HG03378 (cell line): Measurements from ENCODE around the gene HADHB.
A peak's percentile ranks its signal among the peaks of the same experiment; 100 is the strongest.

Experiments
- ATAC-seq: cut with Tn5 transposase; IDR thresholded peaks from one replicate; pipeline ENCODE4 v1.9.1; 2021; ENCODE audit warnings: mild to moderate bottlenecking, moderate library complexity; ENCODE audit not compliant: unreplicated experiment

Gene HADHB

GRCh38 chr2:26244309-26245230 is at the start of gene HADHB, which contains the start of gene HADHA:
Gene HADHB (plus strand): TSS chr2:26244939. CDS start chr2:26254255, 9,316 bp downstream.
Gene HADHA (minus strand): TSS chr2:26244632. CDS start chr2:26244596, 36 bp downstream.
- ATAC-seq = peak; percentile 62

DNA sequence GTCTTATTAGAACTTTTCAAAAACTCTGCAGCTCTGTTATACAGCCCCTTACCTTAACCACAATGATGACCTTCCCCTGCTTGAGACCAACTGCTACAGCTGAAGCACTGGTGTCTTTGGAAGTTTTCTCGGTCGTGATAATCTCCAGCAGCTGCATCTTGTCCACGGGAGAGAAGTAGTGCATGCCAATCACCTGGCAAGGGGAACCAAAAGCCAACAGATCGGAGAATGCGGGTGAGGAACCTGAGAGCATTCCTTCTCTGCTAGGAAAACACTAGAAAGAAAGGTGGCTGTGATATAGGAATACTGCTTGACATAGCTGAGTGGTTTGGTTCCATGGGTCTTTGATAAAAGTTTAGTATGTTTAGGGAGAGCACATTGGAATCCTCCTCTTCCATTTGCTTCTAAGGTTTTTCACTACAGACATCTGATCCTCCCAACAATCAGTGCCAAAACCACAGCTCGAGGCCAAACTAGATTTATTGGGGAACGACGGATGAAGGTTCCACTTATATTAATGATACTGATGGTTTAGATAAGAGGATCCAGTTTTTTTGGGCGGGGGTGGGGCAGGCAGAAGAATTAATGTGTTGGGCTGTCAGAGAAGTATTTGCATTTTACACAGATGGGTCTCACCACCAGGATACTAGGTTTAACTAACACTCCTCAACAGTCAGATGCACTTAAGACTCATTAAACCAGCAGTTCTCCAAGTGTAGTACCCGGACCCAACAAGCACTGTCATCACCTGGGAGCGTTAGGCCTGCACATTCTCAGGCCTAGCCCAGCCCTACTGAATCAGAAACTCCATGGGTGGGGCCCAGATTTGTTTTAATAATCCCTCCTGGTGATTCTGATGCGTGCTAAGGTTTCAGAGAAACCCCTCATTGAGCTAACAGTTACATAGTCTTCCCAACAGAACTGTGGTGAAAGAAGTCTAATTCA is 49.4 kb upstream of the HADHB start:
- ATAC-seq = no peak

- no peak for ATAC-seq
These were observed 47.9 kb upstream of the HADHB start for GRCh38 chr2:26196683-26197418.

DNA sequence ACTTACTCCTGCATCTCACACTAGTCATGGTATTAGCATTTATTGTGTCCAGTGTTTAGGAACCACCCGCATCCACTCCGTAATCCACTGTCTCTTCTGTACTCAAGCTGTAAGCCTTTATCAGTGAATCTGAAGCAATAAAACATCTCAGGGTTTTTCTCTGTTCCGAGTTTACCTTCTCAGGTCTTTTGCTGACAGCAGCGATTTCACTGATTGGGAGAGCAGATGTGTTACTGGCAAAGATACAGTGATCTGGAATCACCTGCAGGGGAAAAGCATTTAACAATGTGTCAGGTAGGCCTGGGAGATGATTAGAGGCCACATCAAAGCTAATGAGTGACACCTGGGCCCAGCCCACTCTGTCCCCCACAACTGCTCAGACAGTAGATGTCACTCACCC is 47.2 kb upstream of the HADHB start:
- ATAC-seq = no peak

DNA sequence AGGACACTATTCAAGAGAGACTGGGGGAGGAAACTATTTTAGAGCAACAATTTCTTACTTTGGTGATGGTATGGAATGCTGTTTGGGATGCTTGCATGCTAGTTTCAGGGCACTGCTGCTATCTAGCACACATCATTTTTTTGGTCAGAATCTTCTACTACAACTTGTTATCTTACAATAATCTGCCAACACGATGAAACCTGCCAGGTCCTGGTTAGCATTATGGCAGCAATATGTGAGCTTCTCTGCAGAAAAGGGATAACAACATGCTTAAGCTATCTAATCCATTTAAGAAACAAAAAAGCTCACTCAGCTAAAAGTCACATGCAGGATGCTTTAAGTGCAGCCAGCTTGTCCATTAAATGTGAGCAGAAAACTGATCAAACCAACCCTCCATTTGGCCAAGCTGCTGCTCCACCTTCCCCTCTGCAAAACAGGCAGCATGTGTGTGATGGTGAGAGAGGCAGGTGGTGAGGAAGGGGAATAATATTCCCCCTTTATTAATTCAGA is 41.7 kb upstream of the HADHB start:
- no peak for ATAC-seq

- ATAC-seq = no peak
These were observed 40.8 kb upstream of the HADHB start for GRCh38 chr2:26203906-26204305.

GRCh38 chr2:26212011-26212410 is 32.7 kb upstream of the HADHB start:
- ATAC-seq = no peak

DNA sequence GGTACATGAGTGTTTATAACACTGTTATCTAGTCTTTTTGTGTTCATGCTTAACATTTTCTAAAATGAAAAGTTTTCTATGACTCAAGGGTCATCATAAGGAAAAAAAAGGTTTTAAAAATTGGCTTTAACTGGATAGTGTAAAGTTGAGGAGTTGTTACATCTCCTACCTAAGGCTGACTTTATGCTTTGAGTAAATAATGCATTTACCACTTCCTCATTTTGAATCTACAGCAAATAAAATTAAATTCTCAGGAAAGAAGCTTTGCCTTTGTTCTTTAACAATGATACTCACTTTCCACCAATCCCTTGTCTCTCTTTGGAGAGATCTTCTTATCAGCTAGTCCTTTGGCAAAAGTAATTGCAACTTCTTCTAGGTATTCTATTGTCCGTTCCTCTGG is 30.0 kb upstream of the HADHB start:
- ATAC-seq = no peak

GRCh38 chr2:26215833-26216232 is 28.9 kb upstream of the HADHB start:
- no peak for ATAC-seq

GRCh38 chr2:26216587-26216986 is 28.2 kb upstream of the HADHB start:
- no peak for ATAC-seq

DNA sequence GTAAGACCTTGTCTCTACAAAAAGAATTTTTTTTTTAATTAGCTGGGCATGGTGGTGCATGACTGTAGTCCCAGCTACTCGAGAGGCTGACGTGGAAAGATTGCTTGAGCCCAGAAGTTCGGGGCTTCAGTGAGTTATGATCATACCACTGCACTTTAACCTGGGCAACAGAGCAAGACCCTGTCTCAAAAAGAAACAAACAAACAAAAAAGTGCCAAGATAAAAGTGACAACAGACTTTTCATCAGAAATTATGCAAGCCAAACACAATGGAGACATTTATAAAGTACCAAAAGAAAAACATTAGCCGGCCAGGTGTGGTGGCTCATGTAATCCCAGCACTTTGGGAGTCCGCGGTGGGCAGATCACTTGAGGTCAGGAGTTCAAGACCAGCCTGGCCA is 27.0 kb upstream of the HADHB start:
- no peak for ATAC-seq

DNA sequence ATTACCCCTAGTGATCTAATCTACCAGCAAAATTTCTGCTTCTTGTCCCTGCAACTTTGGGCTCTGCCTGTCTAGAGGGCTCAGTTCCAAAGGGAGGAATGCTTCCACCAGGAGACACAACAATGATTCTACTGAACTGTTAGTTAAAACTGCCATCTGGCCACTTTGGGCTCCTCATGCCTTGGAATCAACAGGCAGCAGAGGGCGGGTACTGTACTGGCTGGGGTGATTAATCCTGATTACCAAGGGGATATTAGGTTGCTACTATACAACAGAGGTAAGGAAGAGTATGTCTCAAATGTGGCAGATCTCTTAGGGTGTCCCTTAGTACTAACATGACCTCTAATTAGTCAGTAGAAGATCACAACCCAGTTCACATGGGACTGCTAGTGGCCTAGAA is 21.7 kb upstream of the HADHB start:
- ATAC-seq = no peak

GRCh38 chr2:26224095-26224494 is 20.6 kb upstream of the HADHB start:
- no peak for ATAC-seq

GRCh38 chr2:26229595-26229994 is 15.1 kb upstream of the HADHB start:
- no peak for ATAC-seq

DNA sequence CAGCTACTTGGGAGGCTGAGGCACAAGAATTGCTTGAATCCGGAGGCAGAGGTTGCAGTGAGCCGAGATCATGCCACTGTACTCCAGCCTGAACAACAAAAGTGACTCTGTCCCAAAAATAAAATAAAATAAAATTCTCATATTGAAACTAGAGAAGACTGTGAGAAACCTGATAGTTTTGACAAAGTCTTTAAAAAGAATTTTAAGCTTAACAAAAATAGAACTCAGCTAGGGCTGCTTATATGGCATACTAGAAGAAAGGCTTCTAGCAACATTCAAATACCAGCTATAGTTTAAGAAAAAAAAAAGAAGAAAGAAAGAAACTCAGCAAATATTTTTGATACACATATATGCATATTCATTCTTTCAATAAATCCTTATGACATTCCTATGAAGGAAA is 13.9 kb upstream of the HADHB start:
- no peak for ATAC-seq

DNA sequence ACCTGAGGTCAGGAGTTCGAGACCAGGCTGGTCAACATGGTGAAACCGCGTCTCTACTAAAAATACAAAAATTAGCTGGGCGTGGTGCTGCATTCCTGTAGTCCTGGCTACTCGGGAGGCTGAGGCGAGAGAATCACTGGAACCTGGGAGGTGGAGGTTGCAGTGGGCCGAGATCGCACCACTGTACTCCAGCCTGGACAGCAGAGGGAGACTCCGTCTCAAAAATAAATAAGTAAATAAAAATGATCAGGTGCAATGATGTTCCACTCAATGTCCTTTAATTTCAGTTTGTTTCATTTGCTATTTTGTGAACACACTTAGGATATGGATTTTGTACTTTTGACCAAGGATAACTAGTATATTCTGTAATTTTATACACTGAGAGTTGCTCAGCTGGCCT is 9.7 kb upstream of the HADHB start:
- ATAC-seq = no peak

DNA sequence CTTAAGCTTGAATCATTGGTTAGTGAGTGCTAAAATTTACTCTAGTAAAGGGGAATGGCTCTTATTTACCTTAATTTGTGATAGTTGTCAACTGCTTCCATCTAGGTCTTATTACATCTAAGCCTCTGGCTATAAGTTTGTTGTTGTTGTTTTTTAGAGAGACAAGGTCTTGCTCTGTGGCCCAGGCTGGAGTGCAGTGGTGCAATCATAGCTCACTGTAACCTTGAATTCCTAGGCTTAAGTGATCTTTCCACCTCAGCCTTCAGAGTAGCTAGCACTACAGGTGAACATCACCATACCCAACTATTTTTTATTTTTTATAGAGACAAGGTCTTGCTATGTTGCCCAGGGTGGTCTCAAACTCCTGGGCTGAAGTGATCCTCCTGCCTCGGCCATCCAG is 6.9 kb upstream of the HADHB start:
- no peak for ATAC-seq

GRCh38 chr2:26238311-26238958 is 6.3 kb upstream of the HADHB start:
- ATAC-seq = no peak

GRCh38 chr2:26241928-26242436 is 2.8 kb upstream of the HADHB start:
- no peak for ATAC-seq
